T-helper 1 cell treated with Interleukin-12 subunit alpha and Interleukin-12 subunit beta and Interleukin-4 antibody, amounts not matched to agents 30 ng/mL and 1 ng/mL, for 36 hours (primary cell): ENCODE measurements around the gene PSMB10. TPM values are rescaled to one million over a fixed set of nuclear protein-coding genes. Genes with fewer than 3 reads are reported as not detected.

Experiments
- intact Hi-C: fragments of 100-400 bp; cut with micrococcal nuclease; formaldehyde crosslinking; loops from one replicate; pipeline ENCODE4 v1.15.1; 2024
- total RNA-seq: library from RNA; stranded (reverse); gene quantifications from 2 replicates; pipeline ENCODE4 v1.2.3, GENCODE V29; 2022

Gene PSMB10
- total RNA-seq, 1 donor from 2014 or later: 364 TPM

DNA sequence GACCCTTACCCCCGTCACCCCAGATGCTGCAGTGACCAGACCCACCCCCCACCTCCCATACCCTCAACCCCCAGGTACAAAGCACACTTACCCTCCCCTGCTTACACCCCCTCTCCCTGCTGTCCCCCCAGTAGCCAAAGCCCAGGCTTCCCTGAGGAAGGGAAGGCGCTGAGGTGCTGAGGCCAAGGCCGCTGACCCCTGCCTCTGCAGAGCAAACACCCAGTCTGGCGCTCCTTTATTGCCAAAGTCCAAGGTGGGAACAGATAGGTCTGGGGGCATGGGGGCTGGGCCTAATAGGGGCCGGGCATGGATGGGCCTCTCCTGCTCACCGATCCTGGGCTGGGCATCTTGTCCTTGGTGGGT lies 6.6 kb upstream of the PSMB10 start:
- intact Hi-C loops: no loop called here

DNA sequence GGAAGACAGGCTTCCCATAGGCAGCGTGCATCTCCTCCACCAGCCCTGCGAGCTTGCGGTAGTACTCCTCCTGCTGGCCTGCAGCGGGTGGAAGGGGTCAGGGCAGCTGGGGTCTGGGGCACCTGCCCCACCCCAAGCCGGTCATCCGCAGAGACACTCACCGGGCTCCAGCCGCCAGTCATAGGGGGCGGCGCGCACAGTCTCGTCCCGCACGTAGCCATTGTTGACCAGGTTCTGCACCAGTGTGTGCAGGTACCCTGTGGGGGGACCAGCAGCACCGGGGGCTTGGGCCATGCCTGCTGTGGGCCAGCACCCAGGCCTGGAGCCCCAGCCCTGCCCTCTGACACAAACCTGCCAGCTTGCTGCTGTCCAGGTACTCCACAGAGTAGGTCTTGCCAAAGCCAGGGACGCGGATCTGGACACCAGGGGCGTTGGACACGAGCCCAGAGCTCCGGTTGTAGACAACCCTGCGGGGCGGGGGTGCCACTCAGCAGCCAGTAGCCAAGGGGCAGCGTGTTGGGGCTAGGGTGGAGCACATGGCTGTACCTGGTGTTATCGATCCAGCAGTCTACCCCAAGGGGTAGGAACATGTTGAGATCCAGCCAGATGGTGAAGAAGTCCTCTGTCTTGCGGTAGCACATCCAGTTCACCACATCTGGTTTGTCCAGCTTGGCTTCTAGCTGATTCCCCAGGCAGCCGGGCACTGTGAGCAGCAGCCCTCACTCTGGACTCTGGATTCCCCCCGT lies 6.0 kb upstream of the PSMB10 start:
- intact Hi-C loops: no loop called here

DNA sequence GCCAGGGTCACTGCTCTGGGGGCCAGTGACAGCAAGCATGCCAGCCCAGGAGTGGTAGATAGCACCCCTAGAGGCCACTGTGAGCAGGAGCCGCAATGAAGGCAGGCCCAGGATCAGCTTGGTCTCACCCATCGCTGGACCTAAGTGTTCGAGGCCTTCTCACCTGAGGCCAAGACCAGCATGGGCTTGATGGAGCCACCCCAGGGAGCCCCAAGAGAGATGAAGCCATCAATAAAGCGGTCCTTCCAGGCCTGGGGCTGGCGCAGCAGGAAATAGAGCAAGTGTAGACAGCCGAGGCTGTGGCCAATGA lies 5.5 kb upstream of the PSMB10 start:
- intact Hi-C loops: no loop called here

DNA sequence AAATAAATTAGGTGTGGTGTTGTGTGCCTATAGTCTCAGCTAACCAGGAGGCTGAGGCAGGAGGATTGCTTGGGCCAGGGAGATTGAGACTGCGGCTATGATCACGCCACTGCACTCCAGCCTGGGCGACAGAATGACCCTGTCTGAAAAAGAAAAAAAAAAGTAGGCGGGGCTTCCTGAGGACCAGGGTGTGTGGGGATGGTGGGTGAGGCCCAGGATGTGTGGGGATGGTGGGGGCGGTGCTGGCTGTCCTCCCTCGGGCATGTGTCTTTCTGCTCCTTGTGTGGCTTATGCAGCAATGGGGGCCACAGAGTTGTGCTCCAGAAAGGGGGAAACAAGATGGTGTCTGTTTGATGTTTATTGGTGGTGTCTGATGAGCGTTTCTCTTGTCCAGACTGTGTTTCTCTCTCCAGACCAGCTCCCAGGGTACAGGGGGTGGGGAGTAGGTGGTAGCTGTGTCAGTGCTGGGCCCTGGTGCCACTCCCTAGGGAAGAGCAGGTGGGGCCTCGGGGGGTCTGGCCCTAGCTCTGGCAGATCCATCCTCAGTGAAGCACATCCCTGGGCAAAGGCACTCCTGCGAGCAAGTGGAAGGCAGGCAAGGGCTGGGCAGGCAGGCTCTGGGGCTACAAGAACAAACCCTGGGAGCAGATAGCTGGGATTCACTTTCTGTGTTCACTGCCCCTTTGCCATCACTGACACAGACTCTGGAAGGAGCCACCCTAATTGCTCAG lies 5.0 kb upstream of the PSMB10 start:
- intact Hi-C loops: no loop called here

DNA sequence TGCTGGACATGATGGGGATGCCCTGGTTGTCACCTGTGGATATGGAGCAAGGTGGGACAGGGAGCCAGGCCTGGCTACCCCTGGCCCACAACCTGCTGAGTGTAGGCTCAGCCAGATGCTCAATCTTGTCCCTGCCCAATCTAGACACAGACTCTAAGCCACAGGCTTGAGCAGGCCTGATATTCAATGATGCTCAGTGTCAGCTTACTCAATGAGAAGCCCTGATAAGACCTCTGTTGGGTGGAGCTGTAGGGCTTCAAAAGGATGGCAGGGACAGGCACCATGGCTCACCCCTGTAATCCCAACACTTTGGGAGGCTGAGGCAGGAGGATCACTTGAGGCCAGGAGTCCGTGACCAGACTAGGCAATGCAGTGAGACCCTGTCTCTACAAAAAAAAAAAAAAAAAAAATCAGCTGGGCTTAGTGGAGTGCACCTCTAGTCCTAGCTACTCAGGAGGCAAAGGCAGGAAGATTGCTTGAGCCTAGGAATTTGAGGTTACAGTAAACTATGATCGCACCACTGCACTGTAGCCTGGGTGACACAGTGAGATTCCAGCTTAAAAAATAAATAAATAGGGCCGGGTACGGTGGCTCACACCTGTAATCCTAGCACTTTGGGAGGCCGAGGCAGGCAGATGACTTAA lies 3.9 kb upstream of the PSMB10 start:
- intact Hi-C loops: no loop called here

DNA sequence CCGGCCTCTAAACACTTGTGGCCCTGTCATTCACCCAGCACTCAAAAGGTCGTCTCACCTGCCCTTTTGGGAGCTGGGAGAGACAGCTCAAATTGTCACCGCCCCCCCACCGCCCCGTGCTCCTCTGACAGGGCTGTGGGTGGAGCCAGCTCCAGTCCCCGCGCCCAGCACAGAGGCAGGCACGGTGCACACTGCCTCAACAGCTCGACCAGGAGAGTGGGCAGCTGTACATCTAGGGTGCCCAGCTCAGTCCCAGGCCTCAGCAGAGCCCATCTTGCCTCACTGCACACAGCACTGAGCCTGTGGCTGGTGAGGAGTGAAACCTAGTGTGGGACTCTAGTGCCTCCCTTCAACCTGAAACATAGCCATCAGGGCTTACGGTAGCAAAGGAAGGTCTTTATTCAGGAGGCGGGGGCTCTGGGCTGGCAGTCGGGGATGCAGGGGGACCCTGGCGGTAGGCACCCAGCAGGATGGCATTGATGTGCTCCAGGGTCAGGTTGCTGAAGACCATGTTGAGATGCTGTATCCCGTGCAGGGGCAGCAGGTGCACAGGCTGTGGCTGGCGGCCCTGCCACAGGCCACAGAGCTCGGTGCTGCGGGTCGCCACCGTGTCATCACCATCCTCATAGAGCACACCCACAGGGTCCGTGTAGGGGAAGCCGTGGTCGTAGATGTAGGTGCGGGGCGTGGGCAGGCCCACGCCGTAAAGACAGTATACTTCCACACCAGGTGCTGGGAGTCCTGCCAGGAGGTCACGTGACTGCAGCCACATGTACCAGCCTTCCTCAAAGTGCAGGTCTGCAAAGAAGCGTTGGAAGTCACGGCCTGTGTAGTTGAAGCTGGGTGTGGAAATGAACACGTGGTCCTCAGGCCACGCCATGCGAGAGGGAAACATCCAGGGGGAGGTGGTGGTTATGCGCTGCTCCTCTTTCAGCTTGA lies 3.1 kb upstream of the PSMB10 start:
- intact Hi-C loops: loop anchor here (5.0 kb wide), 3 partner anchors 288 to 508 kb away; partner anchors contain the start of genes PRMT7, SLC7A6OS and SMPD3

DNA sequence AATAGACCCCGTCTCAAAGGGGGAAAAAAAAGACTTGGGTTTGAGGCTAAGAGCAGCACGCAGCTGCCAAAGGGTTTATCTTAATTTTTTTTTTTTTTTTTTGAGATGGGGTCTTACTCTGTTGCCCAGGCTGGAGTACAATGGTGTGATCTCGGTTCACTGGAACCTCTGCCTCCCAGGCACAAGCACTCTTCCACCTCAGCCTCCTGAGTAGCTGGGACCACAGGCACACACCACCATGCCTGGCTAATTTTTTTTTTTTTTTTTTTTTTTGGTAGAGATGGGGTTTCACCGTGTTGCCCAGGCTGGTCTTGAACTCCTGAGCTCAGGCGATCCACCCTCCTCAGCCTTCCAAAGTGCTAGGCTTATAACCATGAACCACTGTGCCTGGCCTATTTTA lies 1.1 kb upstream of the PSMB10 start:
- intact Hi-C loops: loop anchor here (5.0 kb wide), 3 partner anchors 290 to 510 kb away; partner anchors contain the start of genes PRMT7, SLC7A6OS and SMPD3

DNA sequence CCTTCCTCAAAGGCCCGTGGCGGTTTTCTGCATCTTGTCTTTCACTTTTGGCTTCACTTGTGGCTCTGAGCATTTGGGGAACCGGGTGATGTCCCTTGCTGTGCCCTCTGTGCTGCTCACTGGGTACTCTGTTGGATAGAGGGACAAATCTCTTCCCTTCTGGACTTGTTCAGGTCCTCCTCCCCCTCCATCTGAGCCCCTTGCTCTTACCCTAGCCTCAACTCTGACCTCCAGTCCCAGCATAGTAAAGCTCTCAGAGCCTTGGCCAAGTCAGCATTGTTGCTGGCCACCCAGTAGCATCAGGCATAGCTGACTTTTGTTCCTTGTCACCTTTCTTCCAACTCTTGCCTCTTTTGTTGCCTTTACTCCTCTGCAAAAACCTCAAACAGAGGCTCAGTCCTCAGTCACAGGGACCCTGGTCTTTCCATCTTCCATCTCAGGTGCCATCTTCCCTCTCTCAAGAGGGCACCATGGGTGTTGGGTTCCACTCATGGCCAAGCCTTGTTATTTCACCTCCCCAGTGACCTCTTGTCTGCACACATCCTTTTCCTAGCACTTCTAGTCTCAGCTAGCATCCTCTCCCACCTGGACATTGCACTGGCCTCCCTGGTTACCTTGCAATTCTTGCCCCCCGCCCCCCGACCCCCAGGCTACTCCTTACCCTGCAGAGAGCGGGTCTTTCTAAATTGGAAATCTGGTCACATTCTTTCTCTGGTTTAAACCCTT lies 393 bp upstream of the PSMB10 start:
- intact Hi-C loops: loop anchor here (1.0 to 5.0 kb wide), 5 partner anchors 103 to 510 kb away; partner anchors contain the start of genes PRMT7, SLC7A6OS and SMPD3

DNA sequence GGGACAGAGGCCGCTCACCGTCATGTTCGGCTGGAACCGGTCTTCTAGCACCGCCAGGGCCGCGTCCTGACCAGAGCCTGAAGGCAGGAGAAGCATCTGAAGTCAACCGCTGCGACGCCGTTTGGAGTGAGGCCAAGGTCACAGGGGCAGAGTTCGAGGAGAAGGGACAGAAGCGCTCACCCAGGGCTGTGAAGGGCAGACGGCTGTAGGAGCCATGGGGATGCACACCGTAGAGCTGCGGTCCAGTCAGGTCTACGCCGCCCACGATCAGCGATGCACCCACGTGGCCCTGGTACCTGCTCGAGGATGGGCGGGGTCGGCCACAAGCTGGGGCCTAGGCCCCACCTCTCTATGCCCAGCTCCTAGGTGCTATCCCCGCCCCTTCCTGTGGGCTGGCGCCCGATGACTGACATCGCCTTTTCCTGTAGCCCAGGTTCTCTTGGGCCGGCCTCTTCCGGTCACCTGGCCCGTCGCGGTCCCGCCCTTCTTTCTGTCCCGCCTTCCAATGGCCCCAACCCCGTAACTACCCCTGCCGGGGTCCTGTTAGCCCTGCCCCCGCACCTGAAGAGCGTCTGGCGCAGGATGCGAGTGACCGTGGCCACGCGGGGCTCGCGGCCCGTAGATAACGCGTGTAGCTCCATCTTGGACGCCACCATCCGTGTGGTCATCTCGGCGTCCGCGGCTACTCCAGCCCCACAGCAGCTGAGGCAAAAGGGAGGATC lies 1.1 kb downstream of the PSMB10 start:
- intact Hi-C loops: loop anchor here (1.0 to 5.0 kb wide), 20 partner anchors 33 to 512 kb away; partner anchors contain the start of genes ACD, CTCF, DDX28 and DUS2

DNA sequence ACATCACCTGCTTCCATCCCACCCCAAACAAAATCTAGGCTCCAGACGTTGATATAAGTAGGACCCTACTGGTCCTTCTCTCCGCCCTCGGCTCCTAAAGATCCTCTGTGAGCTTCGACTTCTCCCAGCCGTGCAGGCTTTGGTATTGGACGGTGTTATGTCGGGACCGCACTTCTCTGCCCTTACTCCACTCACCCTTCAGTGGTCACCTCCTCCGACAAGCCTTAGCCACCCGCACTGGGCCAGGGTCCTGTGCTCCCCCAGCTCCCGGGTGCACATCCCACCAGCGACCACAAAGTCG lies 1.6 kb downstream of the PSMB10 start:
- intact Hi-C loops: loop anchor here (1.0 to 5.0 kb wide), 18 partner anchors 33 to 512 kb away; partner anchors contain the start of genes ACD, CTCF, DDX28 and DUS2

DNA sequence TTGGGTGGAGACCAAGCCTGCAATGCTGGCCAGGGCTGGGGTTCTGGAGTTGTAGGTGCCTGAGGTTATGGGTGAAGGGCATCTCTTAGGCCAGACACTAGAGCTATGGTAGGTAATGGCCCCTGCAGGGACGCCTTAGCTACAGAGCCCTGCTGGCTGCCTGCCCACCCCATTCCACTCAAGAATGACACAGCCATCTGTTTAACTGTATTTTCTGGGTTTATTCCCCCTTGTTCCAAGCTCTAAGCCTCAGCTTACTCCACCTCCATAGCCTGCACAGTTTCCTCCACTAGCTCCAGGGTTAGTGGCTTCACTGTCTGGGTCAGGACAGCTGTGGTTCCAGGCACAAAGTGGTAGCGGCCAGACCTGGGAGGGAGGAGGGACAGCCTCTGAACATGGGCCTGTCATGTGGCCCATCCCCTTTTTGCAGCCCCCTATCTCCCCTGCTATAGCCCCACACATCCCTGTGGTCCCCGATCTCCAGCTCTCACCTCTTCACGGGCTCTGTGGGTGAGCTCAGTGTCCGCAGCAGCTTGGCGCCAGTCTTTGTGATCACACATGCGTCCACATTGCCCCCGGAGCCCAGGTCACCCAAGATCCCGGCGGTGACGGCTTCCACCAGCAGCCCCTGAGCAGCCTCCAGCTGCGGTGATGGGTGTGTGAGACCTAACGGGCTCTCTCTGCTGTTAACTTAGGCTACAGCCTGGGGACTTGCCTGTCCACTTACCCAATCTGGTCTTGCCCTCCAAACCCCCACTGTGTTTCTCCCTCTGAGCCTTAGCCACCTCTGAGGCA lies 2.1 kb downstream of the PSMB10 start:
- intact Hi-C loops: loop anchor here (1.0 to 5.0 kb wide), 18 partner anchors 34 to 513 kb away; partner anchors contain the start of genes ACD, CTCF, DDX28 and DUS2

DNA sequence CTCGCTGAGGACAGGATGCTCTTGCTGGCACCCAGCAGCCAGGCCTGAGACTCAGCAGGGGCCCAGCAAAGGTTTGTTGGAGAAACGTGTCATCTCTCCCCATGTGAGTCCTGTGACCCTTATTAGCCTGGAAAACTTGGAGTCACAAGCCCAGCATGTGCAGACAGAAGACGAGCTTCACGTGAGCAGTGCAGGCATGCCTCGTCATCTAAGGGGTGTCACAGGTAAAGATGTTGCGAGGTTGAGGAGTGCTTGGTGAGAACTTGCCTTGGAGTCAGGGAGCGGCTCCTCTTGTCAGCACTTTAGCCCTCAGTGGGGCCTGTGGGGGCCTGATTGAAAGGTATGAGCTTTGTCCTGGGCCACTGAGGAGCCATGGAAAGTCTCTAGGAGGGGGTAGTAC lies 2.8 kb downstream of the PSMB10 start:
- intact Hi-C loops: no loop called here

DNA sequence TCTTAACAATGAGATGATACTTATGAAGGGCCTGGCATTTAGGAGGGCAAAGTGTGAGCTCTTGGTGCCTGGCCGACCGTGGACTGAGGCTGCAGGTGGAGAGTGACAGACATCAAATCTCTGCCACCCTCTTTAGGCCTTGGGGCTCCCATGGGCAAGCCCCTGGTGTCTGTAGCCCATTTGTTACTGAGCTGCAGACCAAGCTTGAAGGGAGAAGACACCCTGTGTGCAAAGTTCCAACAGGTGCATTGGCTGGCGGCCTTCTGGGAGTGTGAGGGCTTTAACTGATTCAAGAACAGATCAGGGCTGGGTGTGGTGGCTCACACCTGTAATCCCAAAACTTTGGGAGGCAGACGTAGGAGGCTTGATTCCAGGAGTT lies 4.2 kb downstream of the PSMB10 start:
- intact Hi-C loops: no loop called here

DNA sequence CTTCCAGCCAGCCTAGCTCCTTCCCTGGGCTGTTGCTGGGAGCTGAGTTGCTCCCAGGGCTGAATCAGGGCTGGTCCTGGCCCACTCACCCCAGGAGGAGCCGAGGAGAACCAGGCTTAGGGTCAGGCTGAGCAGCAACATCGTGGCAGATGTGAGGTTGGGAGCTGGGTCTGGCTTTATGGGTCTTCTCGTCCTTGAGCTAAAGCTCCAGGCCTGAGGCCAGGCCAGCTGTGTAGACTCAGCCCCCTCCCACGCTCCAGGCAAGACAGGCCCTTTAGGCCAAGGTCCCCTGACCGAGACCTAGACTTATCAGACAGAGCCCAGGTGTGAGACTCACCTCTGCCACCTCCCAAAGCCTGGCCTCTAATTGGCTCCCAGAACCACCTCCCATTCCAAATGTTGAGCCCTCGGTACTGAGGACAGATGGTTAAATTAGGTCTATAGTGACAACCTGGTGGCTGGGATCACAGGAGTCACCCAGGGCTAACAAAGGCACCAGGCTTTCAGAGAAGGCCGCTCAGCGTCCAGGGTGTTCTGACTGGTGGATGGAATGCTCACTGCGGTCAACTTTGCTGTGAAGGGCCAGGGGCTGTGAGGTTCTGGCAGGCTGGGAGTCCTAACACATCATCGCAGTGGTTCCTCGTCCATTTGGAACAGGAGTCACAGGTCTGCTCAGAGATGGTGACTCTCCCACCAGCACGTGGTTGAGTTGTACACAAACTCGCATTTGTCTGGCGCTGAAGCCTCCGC lies 4.8 kb downstream of the PSMB10 start, which contains the start of gene CTRL:
TSS of gene CTRL (minus strand) at position 151 of the 750 bp plus-strand sequence. CDS start at position 141, 10 bp downstream.
- intact Hi-C loops: no loop called here

DNA sequence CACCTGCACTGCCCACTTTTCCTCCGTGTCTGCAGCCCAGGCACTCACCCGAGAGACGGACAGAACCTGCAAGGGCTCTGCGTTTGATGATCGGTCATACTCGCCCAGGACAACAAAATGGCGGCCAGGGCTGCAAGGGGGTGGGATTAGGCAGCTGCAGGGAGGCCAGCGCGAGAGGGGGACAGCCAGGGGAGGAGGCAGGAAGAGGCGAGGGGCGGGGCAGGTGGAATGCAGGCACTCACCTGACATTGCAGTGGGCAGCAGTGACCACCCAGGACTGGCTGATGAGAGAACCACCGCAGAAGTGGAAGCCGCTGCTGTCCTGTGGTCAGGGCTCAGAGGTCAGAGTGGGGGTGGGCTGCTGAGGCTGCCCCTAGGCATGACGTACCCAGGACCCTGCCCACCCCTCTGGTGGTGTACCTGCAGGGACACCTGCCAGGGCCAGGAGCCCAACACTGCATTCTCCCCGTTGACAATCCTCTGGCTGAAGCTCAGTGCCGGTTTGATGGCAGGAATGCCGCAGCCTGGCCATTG lies 5.9 kb downstream of the PSMB10 start:
- intact Hi-C loops: no loop called here

DNA sequence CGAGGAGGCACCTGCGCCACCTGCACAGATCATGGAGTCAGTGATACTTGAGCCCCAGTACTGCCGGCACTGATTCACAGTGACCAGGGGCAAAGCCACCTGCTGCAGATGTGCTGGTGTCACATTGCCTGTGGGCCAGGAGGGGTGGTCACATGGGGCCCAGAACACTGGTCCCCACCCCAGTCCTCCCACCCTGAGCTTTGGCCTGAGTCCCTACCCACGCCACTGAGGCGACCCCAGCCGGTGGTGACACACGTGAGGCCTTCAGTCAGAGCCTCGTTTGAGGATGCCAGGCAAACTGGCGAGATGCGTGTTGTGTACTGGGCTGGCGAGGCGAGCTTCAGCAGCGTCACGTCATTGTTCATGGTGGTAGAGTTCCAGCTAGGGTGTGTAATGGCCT lies 6.5 kb downstream of the PSMB10 start:
- intact Hi-C loops: no loop called here

DNA sequence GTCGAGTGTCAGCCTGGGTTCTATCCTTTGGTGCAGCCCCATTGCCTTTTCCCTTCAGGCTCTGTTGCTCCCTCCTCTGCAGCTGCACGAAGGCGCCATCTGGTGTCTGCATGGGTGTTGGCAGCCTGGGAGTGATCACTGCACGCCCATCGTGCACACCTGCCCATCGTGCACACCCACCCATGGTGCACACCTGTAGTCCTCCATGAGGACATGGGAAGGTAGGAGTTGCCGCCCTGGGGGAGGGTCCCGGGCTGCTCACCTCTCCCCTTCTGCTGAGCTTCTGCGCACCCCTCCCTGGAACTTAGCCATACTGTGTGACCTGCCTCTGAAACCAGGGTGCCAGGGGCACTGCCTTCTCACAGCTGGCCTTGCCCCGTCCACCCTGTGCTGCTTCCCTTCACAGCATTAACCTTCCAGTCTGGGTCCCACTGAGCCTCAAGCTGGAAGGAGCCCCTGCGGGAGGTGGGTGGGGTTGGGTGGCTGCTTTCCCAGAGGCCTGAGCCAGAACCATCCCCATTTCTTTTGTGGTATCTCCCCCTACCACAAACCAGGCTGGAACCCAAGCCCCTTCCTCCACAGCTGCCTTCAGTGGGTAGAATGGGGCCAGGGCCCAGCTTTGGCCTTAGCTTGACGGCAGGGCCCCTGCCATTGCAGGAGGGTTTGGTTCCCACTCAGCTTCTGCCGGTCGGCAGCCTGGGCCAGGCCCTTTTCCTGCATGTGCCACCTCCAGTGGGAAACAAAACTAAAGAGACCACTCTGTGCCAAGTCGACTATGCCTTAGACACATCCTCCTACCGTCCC lies 7.9 kb downstream of the PSMB10 start:
- intact Hi-C loops: loop anchor here (1.0 kb wide), 5 partner anchors 45 to 407 kb away; no protein-coding TSS in a partner anchor
